Naive thymus-derived CD8-positive, alpha-beta T cell (primary cell): Measurements from ENCODE around the gene FNIP2. TPM values are rescaled to one million over a fixed set of nuclear protein-coding genes. Genes with fewer than 3 reads are reported as not detected.

Source experiments
- ATAC-seq, 2 donors: fragments of 150-1000 bp; cut with Tn5 transposase in 1 of 2; sonication (Bioruptor Pico), chemical (Tn5 transposase) in 1 of 2; 1 replicate in 1 of 2; 2 replicates in 1 of 2; pipeline ENCODE4 v1.10.0; 2021; ENCODE audit warnings: mild to moderate bottlenecking in 2 of 2, moderate library complexity in 2 of 2
- POLR2A ChIA-PET: fragments of 350-600 bp; sonication (Branson Sonifier 250); formaldehyde crosslinking; loops from one replicate; lab custom pipeline; 2021; ENCODE audit warnings: antibody characterized with exemption; lab: Charles Lee
- DNase-seq, 10 donors: peaks; one replicate each; pipeline versions ENCODE4 v3.0.0 to v3.0.0-alpha.2; 2020 to 2022
- H3K27ac Mint-ChIP-seq, 10 donors: one replicate each; pipeline ENCODE4 v1.8.0; 2020 to 2022; ENCODE audit warnings: mild to moderate bottlenecking in 10 of 10, mixed read lengths in 10 of 10, moderate library complexity in 4 of 10, inconsistent platforms in 1 of 10
- H3K27me3 Mint-ChIP-seq, 5 donors: one replicate each; pipeline ENCODE4 v1.8.0; 2021 to 2022; ENCODE audit warnings: mixed read lengths in 5 of 5
- H3K36me3 Mint-ChIP-seq, 3 donors: one replicate each; pipeline ENCODE4 v1.8.0; 2020 to 2022; ENCODE audit warnings: mixed read lengths in 3 of 3, mild to moderate bottlenecking in 2 of 3, inconsistent platforms in 1 of 3
- H3K4me1 Mint-ChIP-seq, 4 donors: one replicate each; pipeline ENCODE4 v1.8.0; 2021 to 2022; ENCODE audit warnings: mixed read lengths in 4 of 4
- H3K4me3 Mint-ChIP-seq, 10 donors: one replicate each; pipeline ENCODE4 v1.8.0; 2020 to 2022; ENCODE audit warnings: mild to moderate bottlenecking in 10 of 10, mixed read lengths in 10 of 10, moderate library complexity in 6 of 10, inconsistent platforms in 1 of 10
- H3K9me3 Mint-ChIP-seq, 9 donors: one replicate each; pipeline ENCODE4 v1.8.0; 2020 to 2022; ENCODE audit warnings: mixed read lengths in 9 of 9, mild to moderate bottlenecking in 3 of 9, inconsistent platforms in 1 of 9, moderate library complexity in 1 of 9
- polyA plus RNA-seq, 3 donors: library from polyadenylated mRNA; unstranded; fragments of 300-500 nt; fragmentation: Illumina TruSeq; gene quantifications; one replicate each; pipeline ENCODE4 v1.2.3, GENCODE V29; 2021
- total RNA-seq, 8 experiments: library from RNA in 2 of 8; stranded (reverse) in 2 of 8; gene quantifications; one replicate each; pipeline ENCODE4 v1.2.3 and lab custom pipeline; 2021 to 2026

The FNIP2 gene
- total RNA-seq, result 10 to 100 TPM in 1 of 2 experiments, 1 to 10 TPM in 1; 9.3 to 10.1 TPM
- polyA plus RNA-seq, result 1 to 10 TPM; 2.5 to 6.7 (median 4.6) TPM
- total RNA-seq (lab: John Stamatoyannopoulos, UW), result 23.1 to 40.3 (median 28.1) reads per million in 6 experiments

GRCh38 chr4:158768555-158769174, at the start of gene FNIP2:
Gene FNIP2, plus strand, starts transcription at chr4:158769026. Its CDS starts 187 bp downstream, at chr4:158769213.
- H3K4me1 Mint-ChIP-seq, result peaks cover 7 to 47% (median 39%) of the 10 kb centered on the region in 4 donors
- ATAC-seq (peak; percentile 82 to 83), DNase-seq (peak; percentile 50 to 83 (median 73))
- peak within 1 kb of the TSS; percentile 88 to 99 (median 97) for H3K27ac Mint-ChIP-seq
- H3K27me3 Mint-ChIP-seq, result peaks cover 0 to 6% (median 0%) of the 10 kb centered on the region in 5 donors
- H3K36me3 Mint-ChIP-seq, result no peaks in the 10 kb centered on the region
- peak within 1 kb of the TSS; percentile 97 to 100 (median 98) for H3K4me3 Mint-ChIP-seq
- no peaks in the 10 kb centered on the region for H3K9me3 Mint-ChIP-seq
- POLR2A ChIA-PET, result interaction anchor here (2.4 kb wide), 1 partner anchor 10 kb away, joined by 7 read pairs; no protein-coding TSS in a partner anchor

- no peaks in the 10 kb centered on the region for H3K9me3 Mint-ChIP-seq
- peak overlapping the region in 9 of 10 donors; percentile 0 to 100 (median 97) for H3K4me3 Mint-ChIP-seq
- POLR2A ChIA-PET, result no interaction called here
- DNase-seq, result no peak
- peak overlapping the region; percentile 83 to 99 (median 98) for H3K27ac Mint-ChIP-seq
- no peak for ATAC-seq
- H3K4me1 Mint-ChIP-seq, result peaks cover 22 to 43% (median 35%) of the 10 kb centered on the region in 4 donors
- peaks cover 0 to 49% (median 12%) of the 10 kb centered on the region in 3 donors for H3K36me3 Mint-ChIP-seq
- H3K27me3 Mint-ChIP-seq, result peaks cover 0 to 8% (median 4%) of the 10 kb centered on the region in 5 donors
Measured at GRCh38 chr4:158721680-158722079, 47.1 kb upstream of the FNIP2 start.

GRCh38 chr4:158722291-158722916, 46.4 kb upstream of the FNIP2 start:
- peak in 4 of 10 donors; percentile 4 to 15 (median 12) for DNase-seq
- peak overlapping the region; percentile 97 to 99 (median 98) for H3K27ac Mint-ChIP-seq

GRCh38 chr4:158722917-158723793, 45.7 kb upstream of the FNIP2 start, which contains the start of gene PPID:
Gene PPID, minus strand, starts transcription at chr4:158723396. Its CDS starts 108 bp downstream, at chr4:158723288.
- DNase-seq (peak; percentile 66 to 86 (median 77)), ATAC-seq (peak; percentile 81 to 91)
- H3K4me3 Mint-ChIP-seq, result peak within 1 kb of the TSS; percentile 94 to 100 (median 98)
- H3K27ac Mint-ChIP-seq, result peak within 1 kb of the TSS; percentile 97 to 99 (median 98)
- peaks cover 22 to 41% (median 32%) of the 10 kb centered on the region in 4 donors for H3K4me1 Mint-ChIP-seq
- peaks cover 0 to 36% (median 10%) of the 10 kb centered on the region in 3 donors for H3K36me3 Mint-ChIP-seq
- peaks cover 2 to 17% (median 9%) of the 10 kb centered on the region in 5 donors for H3K27me3 Mint-ChIP-seq
- no peaks in the 10 kb centered on the region for H3K9me3 Mint-ChIP-seq
- POLR2A ChIA-PET, result interaction anchor here (0.7 kb wide), 1 partner anchor 59 kb away, joined by 3 read pairs; no protein-coding TSS in a partner anchor

More at GRCh38 chr4:158722291-158722916, 46.4 kb upstream of the FNIP2 start:
- Mint-ChIP-seq H3K27me3 (peaks cover 2 to 15% (median 9%) of the 10 kb centered on the region in 5 donors), H3K4me1 (peaks cover 22 to 43% (median 35%) of the 10 kb centered on the region in 4 donors), H3K4me3 (peak overlapping the region; percentile 94 to 100 (median 98)), H3K36me3 (peaks cover 0 to 44% (median 10%) of the 10 kb centered on the region in 3 donors), H3K9me3 (no peaks in the 10 kb centered on the region)
- POLR2A ChIA-PET, result no interaction called here
- ATAC-seq, result peak; percentile 7 to 9

- Mint-ChIP-seq H3K27me3 (peaks cover 11 to 32% (median 16%) of the 10 kb centered on the region in 5 donors), H3K27ac (peak overlapping the region in 7 of 10 donors; percentile 45 to 99 (median 98)), H3K36me3 (peaks cover 0 to 21% (median 9%) of the 10 kb centered on the region in 3 donors), H3K4me1 (peaks cover 16 to 40% (median 26%) of the 10 kb centered on the region in 4 donors), H3K9me3 (no peaks in the 10 kb centered on the region), H3K4me3 (peak overlapping the region in 8 of 10 donors; percentile 20 to 99 (median 58))
- POLR2A ChIA-PET, result no interaction called here
- no peak for ATAC-seq
- no peak for DNase-seq
Measured at GRCh38 chr4:158724637-158725036, 44.2 kb upstream of the FNIP2 start.

- POLR2A ChIA-PET, result no interaction called here
- no peak overlapping the region for H3K4me3 Mint-ChIP-seq
- no peaks in the 10 kb centered on the region for H3K9me3 Mint-ChIP-seq
- peaks cover 11 to 24% (median 19%) of the 10 kb centered on the region in 4 donors for H3K4me1 Mint-ChIP-seq
- no peak overlapping the region for H3K27ac Mint-ChIP-seq
- DNase-seq, result no peak
- H3K27me3 Mint-ChIP-seq, result peaks cover 15 to 36% (median 21%) of the 10 kb centered on the region in 5 donors
- no peak for ATAC-seq
- peaks cover 0 to 3% (median 0%) of the 10 kb centered on the region in 3 donors for H3K36me3 Mint-ChIP-seq
Measured at GRCh38 chr4:158726633-158727032, 42.2 kb upstream of the FNIP2 start.

- DNase-seq (no peak), ATAC-seq (no peak)
- Mint-ChIP-seq H3K4me3 (no peak overlapping the region), H3K27ac (no peak overlapping the region), H3K9me3 (no peaks in the 10 kb centered on the region), H3K36me3 (no peaks in the 10 kb centered on the region), H3K27me3 (peaks cover 17 to 39% (median 30%) of the 10 kb centered on the region in 5 donors), H3K4me1 (peaks cover 6 to 13% (median 8%) of the 10 kb centered on the region in 4 donors)
- POLR2A ChIA-PET, result no interaction called here
Measured at GRCh38 chr4:158728236-158728635, 40.6 kb upstream of the FNIP2 start.

GRCh38 chr4:158729716-158730559, 38.9 kb upstream of the FNIP2 start:
- no peaks in the 10 kb centered on the region for H3K36me3 Mint-ChIP-seq
- DNase-seq (peak in 9 of 10 donors; percentile 23 to 73 (median 50)), ATAC-seq (peak; percentile 88 to 89)
- H3K4me3 Mint-ChIP-seq, result no peak overlapping the region
- peaks cover 17 to 39% (median 30%) of the 10 kb centered on the region in 5 donors for H3K27me3 Mint-ChIP-seq
- POLR2A ChIA-PET, result no interaction called here
- no peaks in the 10 kb centered on the region for H3K9me3 Mint-ChIP-seq
- H3K27ac Mint-ChIP-seq, result peak overlapping the region in 1 of 10 donors; percentile 27
- peaks cover 0 to 6% (median 2%) of the 10 kb centered on the region in 4 donors for H3K4me1 Mint-ChIP-seq

- POLR2A ChIA-PET, result no interaction called here
- Mint-ChIP-seq H3K4me3 (no peak overlapping the region), H3K27me3 (peaks cover 0 to 10% (median 7%) of the 10 kb centered on the region in 5 donors), H3K27ac (no peak overlapping the region), H3K4me1 (no peaks in the 10 kb centered on the region), H3K36me3 (no peaks in the 10 kb centered on the region), H3K9me3 (no peaks in the 10 kb centered on the region)
- DNase-seq, result no peak
- ATAC-seq, result no peak
Measured at GRCh38 chr4:158738866-158739265, 30.0 kb upstream of the FNIP2 start.

GRCh38 chr4:158739600-158739999, 29.2 kb upstream of the FNIP2 start:
- H3K27me3 Mint-ChIP-seq, result peaks cover 0 to 10% (median 7%) of the 10 kb centered on the region in 5 donors
- no peaks in the 10 kb centered on the region for H3K36me3 Mint-ChIP-seq
- ATAC-seq (no peak), DNase-seq (no peak)
- no peaks in the 10 kb centered on the region for H3K4me1 Mint-ChIP-seq
- peaks cover 0 to under 1% (median 0%) of the 10 kb centered on the region in 9 donors for H3K9me3 Mint-ChIP-seq
- no peak overlapping the region for H3K27ac Mint-ChIP-seq
- POLR2A ChIA-PET, result no interaction called here
- H3K4me3 Mint-ChIP-seq, result no peak overlapping the region
